Astrocyte (in vitro differentiated cells and primary cell): Measurements from ENCODE around the gene C22orf39. TPM values are rescaled to one million over a fixed set of nuclear protein-coding genes. Genes with fewer than 3 reads are reported as not detected.
A peak's percentile ranks its signal among the peaks of the same experiment; 100 is the strongest.

ENCODE experiments used
- DNase-seq: peaks from one replicate; pipeline ENCODE4 v3.0.0-alpha.2; 2010; ENCODE audit warnings: low read depth
- FAIRE-seq: peaks from 2 replicates; lab custom pipeline; 2011; peaks lifted over from hg19 to GRCh38; lab: Jason Lieb, UNC
- H2AFZ ChIP-seq: 2 replicates; pipeline ENCODE4 v1.6.0; 2012; ENCODE audit warnings: low read depth, low read length, inconsistent platforms
- H3K27ac ChIP-seq: 2 replicates; pipeline ENCODE4 v1.5.1; 2011; ENCODE audit warnings: low read depth, low read length, inconsistent platforms
- H3K27me3 ChIP-seq: 2 replicates; pipeline ENCODE4 v1.6.0; 2011; ENCODE audit warnings: low read length, inconsistent platforms; ENCODE audit not compliant: insufficient read depth
- H3K36me3 ChIP-seq: 2 replicates; pipeline ENCODE4 v1.5.1; 2011; ENCODE audit warnings: low read length, inconsistent platforms; ENCODE audit not compliant: insufficient read depth
- H3K4me1 ChIP-seq: 2 replicates; pipeline ENCODE4 v1.5.1; 2011; ENCODE audit warnings: low read length, inconsistent platforms; ENCODE audit not compliant: insufficient read depth
- H3K4me2 ChIP-seq: 2 replicates; pipeline ENCODE4 v1.6.0; 2012; ENCODE audit warnings: low read length, inconsistent platforms
- H3K4me3 ChIP-seq: 2 replicates; pipeline ENCODE4 v1.5.1; 2011; ENCODE audit warnings: low read depth, mild to moderate bottlenecking, low read length, inconsistent platforms; ENCODE audit not compliant: insufficient read depth
- H3K79me2 ChIP-seq: 2 replicates; pipeline ENCODE4 v1.6.0; 2012; ENCODE audit warnings: mild to moderate bottlenecking, low read length, inconsistent platforms; ENCODE audit not compliant: insufficient read depth
- H3K9ac ChIP-seq: 2 replicates; pipeline ENCODE4 v1.6.0; 2012; ENCODE audit warnings: mild to moderate bottlenecking, low read length, inconsistent platforms
- H3K9me3 ChIP-seq: 2 replicates; pipeline ENCODE4 v1.5.1; 2012; ENCODE audit warnings: low read depth, mild to moderate bottlenecking, low read length, inconsistent platforms; ENCODE audit not compliant: insufficient read depth
- H4K20me1 ChIP-seq: 2 replicates; pipeline ENCODE4 v1.6.0; 2012; ENCODE audit warnings: low read length, inconsistent platforms; ENCODE audit not compliant: insufficient read depth
- H3K27ac Mint-ChIP-seq: one replicate; pipeline ENCODE4 v1.8.0; 2021; ENCODE audit warnings: mild to moderate bottlenecking, mixed read lengths; ENCODE audit not compliant: unreplicated experiment
- H3K27me3 Mint-ChIP-seq: one replicate; pipeline ENCODE4 v1.8.0; 2021; ENCODE audit warnings: low read depth, mixed read lengths; ENCODE audit not compliant: unreplicated experiment
- H3K36me3 Mint-ChIP-seq: one replicate; pipeline ENCODE4 v1.8.0; 2021; ENCODE audit warnings: low read depth, mixed read lengths; ENCODE audit not compliant: unreplicated experiment
- H3K4me1 Mint-ChIP-seq: one replicate; pipeline ENCODE4 v1.8.0; 2021; ENCODE audit warnings: low read depth, mixed read lengths; ENCODE audit not compliant: unreplicated experiment
- H3K4me3 Mint-ChIP-seq: one replicate; pipeline ENCODE4 v1.8.0; 2021; ENCODE audit warnings: mild to moderate bottlenecking, moderate library complexity, mixed read lengths; ENCODE audit not compliant: unreplicated experiment
- H3K9me3 Mint-ChIP-seq: one replicate; pipeline ENCODE4 v1.8.0; 2021; ENCODE audit warnings: mild to moderate bottlenecking, mixed read lengths; ENCODE audit not compliant: unreplicated experiment
- EZH2 ChIP-seq: IDR thresholded peaks from 2 replicates; pipeline ENCODE4 v1.6.1; 2012; ENCODE audit warnings: mild to moderate bottlenecking, low read length, inconsistent platforms; ENCODE audit not compliant: insufficient read depth
- total RNA-seq: library from RNA; stranded (reverse); gene quantifications from 2 replicates; pipeline ENCODE4 v1.2.1, GENCODE V29; 2021
- TF ChIP-seq, protein P1 (sequence below): IDR thresholded peaks from 2 replicates; pipeline ENCODE4 v1.5.1; 2011; ENCODE audit warnings: low read depth, mild to moderate bottlenecking, inconsistent platforms, low read length, moderate library complexity; ENCODE audit not compliant: insufficient read depth

The C22orf39 gene
- total RNA-seq, 1 donor from 2014 or later, result 14.5 TPM

DNA sequence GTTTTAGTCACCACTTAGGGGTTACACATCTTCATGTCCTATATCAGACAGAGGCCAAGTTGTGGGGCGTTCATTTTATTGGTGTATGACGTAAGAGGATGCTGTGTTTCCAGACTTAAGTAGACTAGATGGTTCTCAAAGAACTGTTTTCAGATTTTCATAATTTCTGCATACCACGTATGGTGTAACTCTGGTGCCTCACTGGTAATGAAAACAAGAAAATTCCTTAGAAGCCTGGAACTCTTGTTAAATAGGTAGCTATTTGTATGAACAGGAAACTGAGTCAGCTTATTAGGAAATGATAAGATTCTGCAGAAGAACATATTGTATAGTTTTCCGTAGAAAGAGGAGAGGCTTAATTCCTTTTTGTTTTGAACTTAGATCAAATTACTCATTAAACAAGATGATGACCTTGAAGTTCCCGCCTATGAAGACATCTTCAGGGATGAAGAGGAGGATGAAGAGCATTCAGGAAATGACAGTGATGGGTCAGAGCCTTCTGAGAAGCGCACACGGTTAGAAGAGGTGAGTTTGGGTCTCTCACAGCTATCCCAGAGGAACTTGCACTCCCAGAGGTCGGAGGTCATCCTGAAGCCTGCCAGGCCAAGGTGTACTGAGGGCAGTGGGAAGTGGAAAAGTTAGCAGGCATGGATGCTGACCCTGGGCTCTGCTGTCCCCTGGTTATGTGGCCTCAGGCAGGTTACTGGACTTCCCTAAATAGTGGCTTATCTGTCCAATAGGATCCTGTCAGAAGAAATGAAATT, 36.2 kb upstream of the C22orf39 start:
- H3K4me1 Mint-ChIP-seq, result no peaks in the 10 kb centered on the region
- Histone ChIP-seq H3K27ac (no peak overlapping the region), H3K79me2 (peaks cover 15% of the 10 kb centered on the region), H3K36me3 (no peaks in the 10 kb centered on the region), H2AFZ (no peak overlapping the region), H3K4me1 (no peaks in the 10 kb centered on the region), H3K9ac (no peak overlapping the region), H3K4me2 (peak overlapping the region; percentile 16), H3K9me3 (no peaks in the 10 kb centered on the region), H3K27me3 (no peaks in the 10 kb centered on the region), H4K20me1 (no peaks in the 10 kb centered on the region), H3K4me3 (no peak overlapping the region)
- no peak for FAIRE-seq
- H3K27me3 Mint-ChIP-seq, result no peaks in the 10 kb centered on the region
- DNase-seq, result no peak
- H3K9me3 Mint-ChIP-seq, result no peaks in the 10 kb centered on the region
- H3K4me3 Mint-ChIP-seq, result no peak overlapping the region
- no peak overlapping the region for H3K27ac Mint-ChIP-seq
- TF ChIP-seq, protein P1, sequence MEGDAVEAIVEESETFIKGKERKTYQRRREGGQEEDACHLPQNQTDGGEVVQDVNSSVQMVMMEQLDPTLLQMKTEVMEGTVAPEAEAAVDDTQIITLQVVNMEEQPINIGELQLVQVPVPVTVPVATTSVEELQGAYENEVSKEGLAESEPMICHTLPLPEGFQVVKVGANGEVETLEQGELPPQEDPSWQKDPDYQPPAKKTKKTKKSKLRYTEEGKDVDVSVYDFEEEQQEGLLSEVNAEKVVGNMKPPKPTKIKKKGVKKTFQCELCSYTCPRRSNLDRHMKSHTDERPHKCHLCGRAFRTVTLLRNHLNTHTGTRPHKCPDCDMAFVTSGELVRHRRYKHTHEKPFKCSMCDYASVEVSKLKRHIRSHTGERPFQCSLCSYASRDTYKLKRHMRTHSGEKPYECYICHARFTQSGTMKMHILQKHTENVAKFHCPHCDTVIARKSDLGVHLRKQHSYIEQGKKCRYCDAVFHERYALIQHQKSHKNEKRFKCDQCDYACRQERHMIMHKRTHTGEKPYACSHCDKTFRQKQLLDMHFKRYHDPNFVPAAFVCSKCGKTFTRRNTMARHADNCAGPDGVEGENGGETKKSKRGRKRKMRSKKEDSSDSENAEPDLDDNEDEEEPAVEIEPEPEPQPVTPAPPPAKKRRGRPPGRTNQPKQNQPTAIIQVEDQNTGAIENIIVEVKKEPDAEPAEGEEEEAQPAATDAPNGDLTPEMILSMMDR, result no peak
- no peak for TF ChIP-seq EZH2
- no peaks in the 10 kb centered on the region for H3K36me3 Mint-ChIP-seq

DNA sequence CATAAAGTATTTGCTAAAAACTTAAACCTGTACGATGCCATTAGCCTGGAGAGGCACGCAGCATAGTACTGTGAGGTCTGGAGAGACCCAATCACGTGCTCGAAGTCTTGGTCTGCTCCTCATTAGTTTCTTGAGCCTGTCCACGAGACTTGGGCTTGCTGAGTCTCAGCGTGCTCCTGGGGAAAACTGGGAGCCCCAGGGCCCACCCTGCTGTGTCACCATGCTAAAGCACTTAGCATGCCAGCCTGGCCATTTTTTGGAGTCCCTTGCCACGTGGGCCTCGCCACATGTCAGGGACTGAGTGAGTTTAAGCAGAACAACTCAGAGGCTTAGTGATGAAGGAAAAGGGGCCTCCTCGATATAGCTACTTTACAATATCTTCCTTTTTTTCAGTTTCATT, 34.8 kb upstream of the C22orf39 start:
- Histone ChIP-seq H3K4me3 (no peak overlapping the region), H3K27me3 (no peaks in the 10 kb centered on the region), H4K20me1 (peaks cover 14% of the 10 kb centered on the region), H2AFZ (no peak overlapping the region), H3K9me3 (no peaks in the 10 kb centered on the region), H3K79me2 (peaks cover 28% of the 10 kb centered on the region), H3K27ac (no peak overlapping the region), H3K4me2 (no peak overlapping the region), H3K36me3 (no peaks in the 10 kb centered on the region), H3K9ac (no peak overlapping the region), H3K4me1 (peaks cover 7% of the 10 kb centered on the region)
- no peaks in the 10 kb centered on the region for H3K36me3 Mint-ChIP-seq
- H3K9me3 Mint-ChIP-seq, result no peaks in the 10 kb centered on the region
- no peak overlapping the region for H3K27ac Mint-ChIP-seq
- no peak overlapping the region for H3K4me3 Mint-ChIP-seq
- FAIRE-seq (no peak), DNase-seq (no peak)
- no peaks in the 10 kb centered on the region for H3K27me3 Mint-ChIP-seq
- TF ChIP-seq EZH2, result no peak
- TF ChIP-seq, protein P1, result no peak
- H3K4me1 Mint-ChIP-seq, result peaks cover 3% of the 10 kb centered on the region

DNA sequence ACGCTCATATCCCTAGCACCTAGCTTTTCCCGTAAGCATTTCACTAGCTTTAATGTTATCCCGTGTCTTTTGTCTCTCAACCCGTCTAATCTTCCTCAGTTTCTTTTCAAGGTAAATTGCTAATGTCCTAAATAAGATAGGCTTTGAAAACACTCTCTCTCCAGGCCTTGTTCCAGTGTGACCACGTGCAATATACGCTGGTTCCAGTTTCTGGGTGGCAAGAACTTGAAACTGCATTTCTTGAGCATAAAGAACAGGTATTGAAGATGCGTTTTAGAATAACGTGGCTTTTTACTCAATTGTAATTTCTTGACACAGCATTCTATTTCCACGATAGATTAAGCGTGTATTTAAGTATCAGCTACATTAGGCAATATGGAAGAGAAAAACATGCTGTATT, 33.3 kb upstream of the C22orf39 start:
- H3K4me2 ChIP-seq, result peak overlapping the region; percentile 90

More for the DNA sequence above, 33.3 kb upstream of the C22orf39 start:
- Mint-ChIP-seq H3K27ac (peak overlapping the region; percentile 63), H3K9me3 (no peaks in the 10 kb centered on the region), H3K27me3 (no peaks in the 10 kb centered on the region), H3K36me3 (no peaks in the 10 kb centered on the region), H3K4me3 (peak overlapping the region; percentile 92), H3K4me1 (peaks cover 10% of the 10 kb centered on the region)
- no peak for DNase-seq
- H3K79me2 ChIP-seq, result peaks cover 41% of the 10 kb centered on the region
- H3K4me3 ChIP-seq, result peak overlapping the region; percentile 92
- H4K20me1 ChIP-seq, result peaks cover 24% of the 10 kb centered on the region
- H3K9me3 ChIP-seq, result no peaks in the 10 kb centered on the region
- no peak for FAIRE-seq
- no peak overlapping the region for H2AFZ ChIP-seq
- H3K27me3 ChIP-seq, result no peaks in the 10 kb centered on the region
- H3K27ac ChIP-seq, result no peak overlapping the region
- H3K36me3 ChIP-seq, result peaks cover 4% of the 10 kb centered on the region
- H3K9ac ChIP-seq, result peak overlapping the region; percentile 94
- TF ChIP-seq, protein P1, result no peak
- TF ChIP-seq EZH2, result no peak
- peaks cover 7% of the 10 kb centered on the region for H3K4me1 ChIP-seq
